Heart right ventricle (tissue), 16 donors: ENCODE measurements around the gene SMPD2. TPM values are rescaled to one million over a fixed set of nuclear protein-coding genes. Genes with fewer than 3 reads are reported as not detected.

Experiments used
- ATAC-seq, 8 donors: fragments of 200-7000 bp; cut with Tn5 transposase; one replicate each; pipeline ENCODE4 v1.9.1; 2020; ENCODE audit warnings: mild to moderate bottlenecking in 8 of 8, moderate library complexity in 8 of 8, moderate number of reproducible peaks in 1 of 8
- DNase-seq, 2 donors: peaks; one replicate each; pipeline ENCODE4 v3.0.0-alpha.2; 2020
- H3K27ac ChIP-seq, 10 donors: fragments of 200-600 bp; sonication (generic) in 2 of 10; one replicate each; pipeline versions ENCODE4 v1.5.0 to v1.8.0; 2020 to 2022; ENCODE audit warnings: mild to moderate bottlenecking in 3 of 10
- H3K27me3 ChIP-seq, 7 donors: fragments of 200-600 bp; one replicate each; pipeline ENCODE4 v1.8.0; 2021 to 2022; ENCODE audit warnings: mild to moderate bottlenecking in 2 of 7
- H3K36me3 ChIP-seq, 9 donors: fragments of 200-600 bp; sonication (generic) in 1 of 9; one replicate each; pipeline versions ENCODE4 v1.5.0 to v1.8.0; 2020 to 2022; ENCODE audit warnings: mild to moderate bottlenecking in 2 of 9
- H3K4me1 ChIP-seq, 9 donors: fragments of 200-600 bp; sonication (generic) in 1 of 9; one replicate each; pipeline versions ENCODE4 v1.5.0 to v1.8.0; 2020 to 2022; ENCODE audit warnings: mild to moderate bottlenecking in 4 of 9
- H3K4me3 ChIP-seq, 10 donors: fragments of 200-600 bp; sonication (generic) in 2 of 10; one replicate each; pipeline versions ENCODE4 v1.5.0 to v1.8.0; 2020 to 2022; ENCODE audit warnings: mild to moderate bottlenecking in 7 of 10, moderate library complexity in 2 of 10
- H3K9me3 ChIP-seq, 11 donors: fragments of 200-600 bp in 10 of 11; sonication (generic) in 2 of 11; one replicate each; pipeline versions ENCODE4 v1.5.0 to v1.8.0; 2013 to 2022; ENCODE audit warnings: mild to moderate bottlenecking in 2 of 11, control low read depth in 1 of 11, moderate library complexity in 1 of 11
- WGBS, 2 donors: extraction: QIAGEN DNeasy Blood & Tissue Kit; methylation state at CpG; one replicate each; pipeline ENCODE4 v1.1.7; 2013; ENCODE audit warnings: inconsistent platforms in 1 of 2; 5-methylcytosine and 5-hydroxymethylcytosine counted together
- intact Hi-C, 10 donors: fragments of 100-400 bp; cut with DNase I; formaldehyde crosslinking; loops; one replicate each; pipeline versions ENCODE4 v1.11.1 to v1.14.2; 2022
- polyA plus RNA-seq, 2 donors: library from polyadenylated mRNA; stranded (reverse); fragments of 200-250 nt; gene quantifications; one replicate each; pipeline ENCODE4 v1.2.3, GENCODE V29; 2013
- total RNA-seq, 10 donors: library from RNA; stranded (reverse); fragmentation: NEBNext Ultra II Directional in 3 of 10; extraction: Animal tissue kit (Norgen Biotek cat#: 25700) in 3 of 10; gene quantifications; one replicate each; pipeline versions ENCODE4 v1.2.1 to v1.2.4, GENCODE V29; 2021 to 2023
- TF ChIP-seq, protein P1 (sequence below), 9 donors: fragments of 200-600 bp; sonication (generic) in 2 of 9; IDR thresholded peaks; one replicate each; pipeline versions ENCODE4 v1.5.0 to v1.8.0; 2021 to 2022; ENCODE audit warnings: antibody characterized with exemption in 9 of 9, mild to moderate bottlenecking in 5 of 9, moderate library complexity in 1 of 9
- donor health status: Arrhythmogenic right ventricular cardiomyopathy.
- donor health status: ischemic (EF 13 %, LVEDD 7.1; RV severe dilation, severe dysfunction).
- donor health status: healthy with polysubstance abuse.
- donor health status: DM: no; HTN: yes; CAD: no.
- donor health status: DM: no; HTN: no; CAD: no.
- donor health status: ischemic (EF 25% LVEDD 6.9; RV normal size, moderate dysfunction).
- donor health status: ischemic (EF 25% LVEDD 5.7; RV mildly dilated, moderate dysfunction).
- donor health status: healthy.
- donor health status: DM: yes; HTN: yes; CAD: no.
- donor health status: Ischemic cardiomyopathy.
- donor health status: ischemic (EF 35%, LVEDD 5.7; RV mildly dilated, moderate dysfunction).
- donor health status: nonischemic (EF 11% LVEDD 7.7; RV severe dilation, severe dysfunction).
- donor health status: DM: yes; HTN: yes; CAD: no.
- donor health status: PGD.
- donor health status: ischemic (EF 29% LVEDD 5.4; RV normal size, mild dysfunction).
- donor health status: nonischemic (EF 23%, LVEDD 6.1; RV moderate dilation, normal function).

SMPD2 gene
- total and polyA plus RNA-seq, 12 donors: 2.1 to 8.9 (median 3.9) TPM

DNA sequence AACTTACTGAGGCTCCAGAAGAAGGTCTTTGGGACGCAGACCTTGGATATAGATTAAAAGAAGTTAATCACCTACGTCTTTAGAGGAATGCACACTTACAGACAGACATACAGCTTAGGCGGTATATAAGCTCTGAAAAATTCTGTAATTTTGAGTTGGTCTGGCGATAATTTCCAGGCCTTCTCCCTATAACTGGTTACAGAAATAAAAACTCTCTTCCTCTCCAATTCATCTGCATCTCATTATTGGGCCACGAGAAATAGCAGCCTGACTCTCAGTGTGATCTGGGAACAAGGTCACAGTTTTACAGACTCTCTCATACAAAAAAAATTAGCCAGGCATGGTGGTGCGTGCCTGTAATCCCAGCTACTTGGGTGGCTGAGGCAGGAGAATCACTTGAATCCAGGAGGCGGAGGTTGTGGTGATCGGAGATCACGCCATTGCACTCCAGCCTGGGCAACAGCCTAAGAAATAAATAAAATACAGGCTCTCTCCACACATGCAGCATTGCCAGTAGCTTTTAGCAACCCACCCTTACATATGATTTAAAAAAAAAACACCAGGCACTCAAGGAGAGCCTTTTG is 37.8 kb downstream of the SMPD2 start:
- DNase-seq: no peak
- Histone ChIP-seq H3K4me3 (no peak overlapping the region), H3K27me3 (no peaks in the 10 kb centered on the region), H3K9me3 (no peaks in the 10 kb centered on the region), H3K27ac (no peak overlapping the region), H3K4me1 (peaks cover 4 to 62% (median 50%) of the 10 kb centered on the region in 9 donors), H3K36me3 (peaks cover 0 to 78% (median 29%) of the 10 kb centered on the region in 9 donors)
- WGBS, 2 donors: 95 to 96% methylated on average over 9 of the region's 9 CpGs
- intact Hi-C loops: no loop called here
- ATAC-seq: no peak
- TF ChIP-seq, protein P1, sequence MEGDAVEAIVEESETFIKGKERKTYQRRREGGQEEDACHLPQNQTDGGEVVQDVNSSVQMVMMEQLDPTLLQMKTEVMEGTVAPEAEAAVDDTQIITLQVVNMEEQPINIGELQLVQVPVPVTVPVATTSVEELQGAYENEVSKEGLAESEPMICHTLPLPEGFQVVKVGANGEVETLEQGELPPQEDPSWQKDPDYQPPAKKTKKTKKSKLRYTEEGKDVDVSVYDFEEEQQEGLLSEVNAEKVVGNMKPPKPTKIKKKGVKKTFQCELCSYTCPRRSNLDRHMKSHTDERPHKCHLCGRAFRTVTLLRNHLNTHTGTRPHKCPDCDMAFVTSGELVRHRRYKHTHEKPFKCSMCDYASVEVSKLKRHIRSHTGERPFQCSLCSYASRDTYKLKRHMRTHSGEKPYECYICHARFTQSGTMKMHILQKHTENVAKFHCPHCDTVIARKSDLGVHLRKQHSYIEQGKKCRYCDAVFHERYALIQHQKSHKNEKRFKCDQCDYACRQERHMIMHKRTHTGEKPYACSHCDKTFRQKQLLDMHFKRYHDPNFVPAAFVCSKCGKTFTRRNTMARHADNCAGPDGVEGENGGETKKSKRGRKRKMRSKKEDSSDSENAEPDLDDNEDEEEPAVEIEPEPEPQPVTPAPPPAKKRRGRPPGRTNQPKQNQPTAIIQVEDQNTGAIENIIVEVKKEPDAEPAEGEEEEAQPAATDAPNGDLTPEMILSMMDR (IDR thresholded peaks at IDR 0.05): no peak

DNA sequence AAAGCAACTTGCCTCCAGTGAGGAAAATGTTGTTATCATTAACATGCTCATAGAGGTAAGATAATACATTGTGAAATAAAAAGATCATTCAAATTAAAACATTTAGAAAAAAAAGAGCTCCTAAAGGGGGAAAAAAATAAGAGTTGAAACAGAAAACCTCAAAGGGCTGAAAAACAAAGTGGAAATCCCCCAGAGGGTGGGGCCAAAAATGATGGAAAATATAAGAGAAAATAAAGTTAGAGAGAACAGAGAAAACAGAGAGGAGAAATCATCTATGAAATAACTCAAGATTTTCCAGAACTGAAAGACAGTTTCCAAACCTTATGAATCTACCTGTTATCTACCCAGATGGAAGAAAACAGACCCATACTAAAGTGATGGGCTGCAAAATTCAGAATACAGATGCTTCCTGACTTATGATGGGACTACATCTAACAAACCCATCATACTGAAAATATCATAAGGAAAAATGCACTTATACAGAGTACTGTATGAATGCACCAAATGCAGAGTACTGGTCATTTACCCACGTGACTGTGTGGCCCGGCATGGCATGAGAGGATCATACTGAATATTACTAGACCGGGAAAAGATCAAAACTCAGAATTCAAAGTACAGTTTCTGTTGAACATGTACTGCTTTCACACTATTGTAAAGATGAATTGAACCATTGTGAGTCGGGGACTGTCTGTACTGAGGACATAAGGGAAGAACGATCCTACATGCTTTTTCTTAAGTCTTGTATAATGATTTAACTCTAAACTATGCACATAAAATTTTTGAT is 38.5 kb downstream of the SMPD2 start:
- Histone ChIP-seq H3K27me3 (no peaks in the 10 kb centered on the region), H3K36me3 (peaks cover 0 to 71% (median 22%) of the 10 kb centered on the region in 9 donors), H3K4me1 (peaks cover 4 to 67% (median 50%) of the 10 kb centered on the region in 9 donors), H3K4me3 (peak overlapping the region in 1 of 10 donors; percentile 22), H3K9me3 (no peaks in the 10 kb centered on the region), H3K27ac (no peak overlapping the region)
- no peak for ATAC-seq
- TF ChIP-seq, protein P1 (IDR thresholded peaks at IDR 0.05): no peak
- DNase-seq: no peak
- intact Hi-C loops: no loop called here
- 90 to 92% methylated on average over 5 of the region's 5 CpGs for WGBS, 2 donors

DNA sequence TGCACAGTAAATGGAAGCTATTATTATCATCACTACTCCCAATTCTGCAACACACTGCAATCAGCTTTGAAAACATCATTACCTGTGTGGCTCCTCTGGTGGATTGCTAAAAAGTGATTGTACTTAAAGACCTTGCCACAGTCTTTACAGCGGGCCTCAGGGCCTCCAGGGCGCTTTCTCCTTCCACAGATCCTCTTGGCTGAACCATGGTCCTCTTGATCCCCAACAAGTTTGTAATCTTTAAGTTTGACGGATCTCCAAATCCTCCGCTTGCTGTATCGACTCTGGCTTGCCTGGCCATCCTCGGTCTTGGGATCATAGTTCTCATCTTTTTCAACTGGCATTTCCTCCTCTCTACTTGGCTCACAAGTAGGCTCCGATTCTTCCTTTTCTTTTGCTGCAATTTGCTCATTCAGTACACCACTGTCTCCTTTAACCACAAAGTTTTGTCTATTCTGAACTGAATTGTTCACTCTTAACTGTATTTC is 40.5 kb downstream of the SMPD2 start:
- WGBS, 2 donors: 96 to 98% methylated on average over 7 of the region's 7 CpGs

More for the DNA sequence above, 40.5 kb downstream of the SMPD2 start:
- peaks cover 4 to 68% (median 50%) of the 10 kb centered on the region in 9 donors for H3K4me1 ChIP-seq
- no peaks in the 10 kb centered on the region for H3K27me3 ChIP-seq
- TF ChIP-seq, protein P1 (IDR thresholded peaks at IDR 0.05): no peak
- peaks cover 0 to 51% (median 9%) of the 10 kb centered on the region in 9 donors for H3K36me3 ChIP-seq
- H3K4me3 ChIP-seq: peak overlapping the region in 3 of 10 donors; percentile 1 to 95 (median 5)
- DNase-seq (no peak), ATAC-seq (no peak)
- H3K9me3 ChIP-seq: no peaks in the 10 kb centered on the region
- intact Hi-C loops: loop anchor here in 4 of 10 donors (2.0 to 10.0 kb wide), 5 partner anchors 18 to 1526 kb away; partner anchors contain the start of genes CD164 (in 2 of the 4), PPIL6 (in 1 of the 4), SEC63 (in 1 of the 4) and SMPD2 (in 1 of the 4)
- no peak overlapping the region for H3K27ac ChIP-seq
